ENCODE measurements around the gene TNFAIP2. TPM values are rescaled to one million over a fixed set of nuclear protein-coding genes. Genes with fewer than 3 reads are reported as not detected.

TNFAIP2 gene
- total and polyA plus RNA-seq, 9 of the 15 experiments (the other 6 are each of a cell fraction or from before 2014, with no cell fraction given), result 22.6 to 68.6 (median 44.6) TPM

- TF ChIP-seq ZNF696 (CRISPR knock-in tag; conservative IDR thresholded peaks at IDR 0.05), result no peak
- no peak for TF ChIP-seq ZNF586 (CRISPR knock-in tag; conservative IDR thresholded peaks at IDR 0.05)
- no peak for TF ChIP-seq SMAD3 (CRISPR knock-in tag; conservative IDR thresholded peaks at IDR 0.05)
- TF ChIP-seq, protein P1, sequence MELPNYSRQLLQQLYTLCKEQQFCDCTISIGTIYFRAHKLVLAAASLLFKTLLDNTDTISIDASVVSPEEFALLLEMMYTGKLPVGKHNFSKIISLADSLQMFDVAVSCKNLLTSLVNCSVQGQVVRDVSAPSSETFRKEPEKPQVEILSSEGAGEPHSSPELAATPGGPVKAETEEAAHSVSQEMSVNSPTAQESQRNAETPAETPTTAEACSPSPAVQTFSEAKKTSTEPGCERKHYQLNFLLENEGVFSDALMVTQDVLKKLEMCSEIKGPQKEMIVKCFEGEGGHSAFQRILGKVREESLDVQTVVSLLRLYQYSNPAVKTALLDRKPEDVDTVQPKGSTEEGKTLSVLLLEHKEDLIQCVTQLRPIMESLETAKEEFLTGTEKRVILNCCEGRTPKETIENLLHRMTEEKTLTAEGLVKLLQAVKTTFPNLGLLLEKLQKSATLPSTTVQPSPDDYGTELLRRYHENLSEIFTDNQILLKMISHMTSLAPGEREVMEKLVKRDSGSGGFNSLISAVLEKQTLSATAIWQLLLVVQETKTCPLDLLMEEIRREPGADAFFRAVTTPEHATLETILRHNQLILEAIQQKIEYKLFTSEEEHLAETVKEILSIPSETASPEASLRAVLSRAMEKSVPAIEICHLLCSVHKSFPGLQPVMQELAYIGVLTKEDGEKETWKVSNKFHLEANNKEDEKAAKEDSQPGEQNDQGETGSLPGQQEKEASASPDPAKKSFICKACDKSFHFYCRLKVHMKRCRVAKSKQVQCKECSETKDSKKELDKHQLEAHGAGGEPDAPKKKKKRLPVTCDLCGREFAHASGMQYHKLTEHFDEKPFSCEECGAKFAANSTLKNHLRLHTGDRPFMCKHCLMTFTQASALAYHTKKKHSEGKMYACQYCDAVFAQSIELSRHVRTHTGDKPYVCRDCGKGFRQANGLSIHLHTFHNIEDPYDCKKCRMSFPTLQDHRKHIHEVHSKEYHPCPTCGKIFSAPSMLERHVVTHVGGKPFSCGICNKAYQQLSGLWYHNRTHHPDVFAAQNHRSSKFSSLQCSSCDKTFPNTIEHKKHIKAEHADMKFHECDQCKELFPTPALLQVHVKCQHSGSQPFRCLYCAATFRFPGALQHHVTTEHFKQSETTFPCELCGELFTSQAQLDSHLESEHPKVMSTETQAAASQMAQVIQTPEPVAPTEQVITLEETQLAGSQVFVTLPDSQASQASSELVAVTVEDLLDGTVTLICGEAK (IDR thresholded peaks at IDR 0.05), result no peak
- TF ChIP-seq, protein P1 (CRISPR knock-in tag; IDR thresholded peaks at IDR 0.05), result no peak
- TF ChIP-seq, protein P2, sequence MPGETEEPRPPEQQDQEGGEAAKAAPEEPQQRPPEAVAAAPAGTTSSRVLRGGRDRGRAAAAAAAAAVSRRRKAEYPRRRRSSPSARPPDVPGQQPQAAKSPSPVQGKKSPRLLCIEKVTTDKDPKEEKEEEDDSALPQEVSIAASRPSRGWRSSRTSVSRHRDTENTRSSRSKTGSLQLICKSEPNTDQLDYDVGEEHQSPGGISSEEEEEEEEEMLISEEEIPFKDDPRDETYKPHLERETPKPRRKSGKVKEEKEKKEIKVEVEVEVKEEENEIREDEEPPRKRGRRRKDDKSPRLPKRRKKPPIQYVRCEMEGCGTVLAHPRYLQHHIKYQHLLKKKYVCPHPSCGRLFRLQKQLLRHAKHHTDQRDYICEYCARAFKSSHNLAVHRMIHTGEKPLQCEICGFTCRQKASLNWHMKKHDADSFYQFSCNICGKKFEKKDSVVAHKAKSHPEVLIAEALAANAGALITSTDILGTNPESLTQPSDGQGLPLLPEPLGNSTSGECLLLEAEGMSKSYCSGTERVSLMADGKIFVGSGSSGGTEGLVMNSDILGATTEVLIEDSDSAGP (CRISPR knock-in tag; IDR thresholded peaks at IDR 0.05), result no peak
- no peak for TF ChIP-seq SRSF1 (IDR thresholded peaks at IDR 0.05; ENCODE audit: low read depth, low read length)
- TF ChIP-seq RBBP5 (IDR thresholded peaks at IDR 0.05; ENCODE audit: borderline replicate concordance, insufficient read depth, low read length, poor library complexity, severe bottlenecking), result peak; percentile 24
- no peak for TF ChIP-seq HNRNPH1 (optimal IDR thresholded peaks at IDR 0.05; ENCODE audit: low read depth, low read length)
- TF ChIP-seq E2F5 (CRISPR knock-in tag; IDR thresholded peaks at IDR 0.05), result no peak
- TF ChIP-seq ATF7 (IDR thresholded peaks at IDR 0.05), result no peak
- TF ChIP-seq, protein P3, sequence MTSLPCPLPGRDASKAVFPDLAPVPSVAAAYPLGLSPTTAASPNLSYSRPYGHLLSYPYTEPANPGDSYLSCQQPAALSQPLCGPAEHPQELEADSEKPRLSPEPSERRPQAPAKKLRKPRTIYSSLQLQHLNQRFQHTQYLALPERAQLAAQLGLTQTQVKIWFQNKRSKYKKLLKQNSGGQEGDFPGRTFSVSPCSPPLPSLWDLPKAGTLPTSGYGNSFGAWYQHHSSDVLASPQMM (CRISPR knock-in tag; IDR thresholded peaks at IDR 0.05), result no peak
Measured at GRCh38 chr14:103109535-103110441, 13.5 kb upstream of the TNFAIP2 start (continued).

Measured in K562 (cell line).